ENCODE measurements around the gene ZNF503. TPM values are rescaled to one million over a fixed set of nuclear protein-coding genes. Genes with fewer than 3 reads are reported as not detected.
A peak's percentile ranks its signal among the peaks of the same experiment; 100 is the strongest.

Gene ZNF503
- total and polyA plus RNA-seq, 2 of the 8 experiments (the other 6 are each of a cell fraction or from before 2014, with no cell fraction given), result 0.03 to 0.13 TPM

DNA sequence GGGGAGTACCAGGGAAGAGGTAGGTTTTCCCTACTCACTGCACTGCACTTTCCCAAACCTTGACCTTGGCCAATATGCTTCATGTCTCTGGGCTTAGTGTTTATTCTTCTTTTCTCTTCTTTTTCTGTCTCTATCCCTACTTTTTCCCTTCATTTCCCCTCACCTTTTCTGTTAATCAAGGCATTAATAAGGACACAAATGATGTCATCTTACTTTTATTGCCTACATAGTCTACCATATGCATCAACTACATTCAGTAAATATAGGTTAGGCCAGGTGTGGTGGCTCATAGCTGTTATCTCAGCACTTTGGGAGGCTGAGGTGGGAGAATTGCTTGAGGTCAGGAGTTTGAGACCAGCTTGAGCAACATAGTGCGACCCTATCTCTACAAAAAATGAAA is 13.0 kb upstream of the ZNF503 start:
- Histone ChIP-seq H3K27ac (ENCODE audit: low read depth, low read length) (no peak overlapping the region), H2BK20ac (ENCODE audit: low read length) (no peak overlapping the region), H3K36me3 (ENCODE audit: control insufficient read depth in 2 of 4, insufficient read depth in 4 of 4, low read length in 3 of 4) (no peaks in the 10 kb centered on the region), H2BK5ac (ENCODE audit: low read depth, low read length) (no peak overlapping the region), H3K9ac (replicated peaks in 1 of 4; ENCODE audit: extremely low read depth in 1 of 4, low read depth in 3 of 4, low read length in 3 of 4) (no peak overlapping the region), H2BK15ac (ENCODE audit: low read length) (no peak overlapping the region), H2AK5ac (ENCODE audit: low read depth, low read length) (no peak overlapping the region), H3K9me3 (ENCODE audit: insufficient read depth in 2 of 2, low read depth in 1 of 2, low read length in 1 of 2) (no peaks in the 10 kb centered on the region), H3K4me2 (ENCODE audit: insufficient read depth in 1 of 2, low read depth in 2 of 2, low read length in 2 of 2) (no peak overlapping the region), H3K79me2 (ENCODE audit: control insufficient read depth in 1 of 2, insufficient read depth in 2 of 2, low read length in 2 of 2) (no peaks in the 10 kb centered on the region), H2AFZ (ENCODE audit: low read length) (no peak overlapping the region), H2BK120ac (replicated peaks; ENCODE audit: low read depth, low read length) (no peak overlapping the region), H3K23ac (ENCODE audit: insufficient read length) (no peak overlapping the region), H4K20me1 (replicated peaks in 1 of 2; ENCODE audit: control insufficient read depth in 1 of 2, insufficient read depth in 2 of 2, low read length in 2 of 2) (peaks cover 7 to 17% of the 10 kb centered on the region in 2 experiments), H3K27me3 (replicated peaks in 1 of 4; ENCODE audit: control insufficient read depth in 3 of 4, extremely low read depth in 1 of 4, insufficient read depth in 3 of 4, low read length in 3 of 4) (peaks cover 82 to 100% (median 97%) of the 10 kb centered on the region in 4 experiments), H3K4me1 (replicated peaks in 1 of 4; ENCODE audit: control insufficient read depth in 3 of 4, insufficient read depth in 4 of 4, low read length in 3 of 4) (peaks cover 3 to 9% (median 5%) of the 10 kb centered on the region in 4 experiments; a peak in 5 of 7 replicates), H4K8ac (ENCODE audit: extremely low read depth, insufficient read depth, low read length) (no peak overlapping the region), H3K79me1 (ENCODE audit: low read depth, low read length) (no peaks in the 10 kb centered on the region), H4K91ac (replicated peaks; ENCODE audit: insufficient read length, low read length) (no peak overlapping the region), H3K4me3 (ENCODE audit: extremely low read depth in 1 of 4, insufficient read depth in 2 of 4, low read depth in 3 of 4, low read length in 4 of 4) (no peak overlapping the region), H3K23me2 (ENCODE audit: low read depth, low read length) (peaks cover 5% of the 10 kb centered on the region; the same call in 1 of the 2 replicates), H4K5ac (ENCODE audit: insufficient read length, low read depth, low read length) (no peak overlapping the region), H2BK12ac (ENCODE audit: low read depth, low read length) (no peak overlapping the region), H3K14ac (ENCODE audit: insufficient read length) (no peak overlapping the region), H3K56ac (replicated peaks; ENCODE audit: insufficient read length, low read depth, low read length) (no peak overlapping the region), H3K4ac (replicated peaks; ENCODE audit: insufficient read length, low read depth, low read length) (no peak overlapping the region), H3K18ac (ENCODE audit: extremely low read depth, low read length) (no peak overlapping the region)
- DNase-seq (ENCODE audit: low read depth in 1 of 2, low spot score in 2 of 2), result no peak
- WGBS, 2 experiments (ENCODE audit: extremely low coverage in 1 of 2, insufficient coverage in 1 of 2, insufficient read length in 1 of 2, insufficient replicate concordance in 2 of 2, low coverage in 1 of 2, low lambda C conversion rate in 2 of 2, missing lambda C conversion rate in 1 of 2), result 69% methylated on average over 1 of the region's 1 CpG; no CpG with 5 or more reads in 1 of the 2 experiments
- CTCF ChIA-PET (ENCODE audit: partially characterized antibody), result interaction anchor here (0.7 to 1.4 kb wide), 4 partner anchors 9 to 237 kb away, joined by 3 to 4 read pairs (median 3); partner anchors contain the start of gene ZNF503
- TF ChIP-seq CHD2 (IDR thresholded peaks at IDR 0.05; ENCODE audit: low read length), result no peak
- no peak for TF ChIP-seq RBBP5 (IDR thresholded peaks at IDR 0.05; ENCODE audit: borderline replicate concordance, low read depth, low read length)
- TF ChIP-seq SUZ12 (IDR thresholded peaks at IDR 0.05; ENCODE audit: low read length), result 0 out of 2 replicates have a peak, but pooled peaks have one; percentile 37
- POLR2A ChIA-PET (ENCODE audit: partially characterized antibody), result interaction anchor here (1.2 kb wide), 1 partner anchor 15 kb away, joined by 3 read pairs; no protein-coding TSS in a partner anchor
- FAIRE-seq, result no peak
